Vagina (tissue), 2 donors: ENCODE measurements around the gene KAZALD1. TPM values are rescaled to one million over a fixed set of nuclear protein-coding genes. Genes with fewer than 3 reads are reported as not detected.

Experiments
- DNase-seq, 2 donors: peaks; one replicate each; pipeline ENCODE4 v3.0.0-alpha.2; 2017; ENCODE audit errors: extremely low spot score in 2 of 2
- H3K27ac ChIP-seq: fragments of 200-600 bp; sonication (generic); one replicate; pipeline ENCODE4 v1.5.1; 2019
- H3K27me3 ChIP-seq: fragments of 200-600 bp; sonication (generic); one replicate; pipeline ENCODE4 v1.5.1; 2019
- H3K36me3 ChIP-seq, 2 donors: fragments of 200-600 bp; sonication (generic); one replicate each; pipeline ENCODE4 v1.5.1; 2017 to 2019
- H3K4me1 ChIP-seq: fragments of 200-600 bp; sonication (generic); one replicate; pipeline ENCODE4 v1.5.1; 2019
- H3K4me3 ChIP-seq, 2 donors: fragments of 200-600 bp; sonication (generic); 1 replicate in 1 of 2; 2 replicates in 1 of 2; pipeline ENCODE4 v1.5.1; 2016 to 2019
- H3K9me3 ChIP-seq: fragments of 200-600 bp; sonication (generic); one replicate; pipeline ENCODE4 v1.5.1; 2019
- CTCF ChIP-seq, 3 experiments: fragments of 450-650 bp in 2 of 3; fragments of 200-600 bp in 1 of 3; sonication (generic) in 1 of 3; IDR thresholded peaks; one replicate each; pipeline ENCODE4 v1.5.1; 2017 to 2019; ENCODE audit warnings: antibody characterized with exemption in 3 of 3, mild to moderate bottlenecking in 2 of 3, moderate library complexity in 2 of 3
- POLR2A ChIP-seq, 2 donors: fragments of 450-650 bp; IDR thresholded peaks; one replicate each; pipeline ENCODE4 v1.6.1; 2017; ENCODE audit warnings: antibody characterized with exemption in 2 of 2, mild to moderate bottlenecking in 2 of 2, moderate library complexity in 2 of 2
- POLR2AphosphoS5 ChIP-seq, 2 donors: sonication (generic); formaldehyde crosslinking; IDR thresholded peaks; one replicate each; pipeline ENCODE4 v1.9.0; 2017; ENCODE audit warnings: antibody characterized with exemption in 2 of 2, mild to moderate bottlenecking in 2 of 2, low read depth in 1 of 2; ENCODE audit not compliant: insufficient read depth in 1 of 2
- intact Hi-C: fragments of 100-400 bp; cut with DNase I; formaldehyde crosslinking; loops from one replicate; pipeline ENCODE4 v1.15.1; 2023
- total RNA-seq: library from RNA; depleted of rRNA; stranded (reverse); fragments of >200 nt; gene quantifications from one replicate; pipeline ENCODE4 v1.2.3, GENCODE V29; 2016

The KAZALD1 gene
- total RNA-seq, 1 donor from 2014 or later, result 4.2 TPM

GRCh38 chr10:101015582-101015973 lies 46.2 kb upstream of the KAZALD1 start:
- Histone ChIP-seq H3K36me3 (no peaks in the 10 kb centered on the region), H3K4me3 (no peak overlapping the region), H3K4me1 (peaks cover 18% of the 10 kb centered on the region), H3K27ac (no peak overlapping the region), H3K27me3 (no peaks in the 10 kb centered on the region), H3K9me3 (no peaks in the 10 kb centered on the region)
- intact Hi-C loops, result no loop called here
- TF ChIP-seq POLR2A (IDR thresholded peaks at IDR 0.05) (no peak), CTCF (IDR thresholded peaks at IDR 0.05) (no peak)
- DNase-seq, result no peak

GRCh38 chr10:101016814-101017213 lies 45.0 kb upstream of the KAZALD1 start:
- Histone ChIP-seq H3K4me1 (peaks cover 18% of the 10 kb centered on the region), H3K9me3 (no peaks in the 10 kb centered on the region), H3K27me3 (no peaks in the 10 kb centered on the region), H3K36me3 (no peaks in the 10 kb centered on the region), H3K4me3 (no peak overlapping the region), H3K27ac (no peak overlapping the region)
- no peak for DNase-seq
- intact Hi-C loops, result no loop called here
- TF ChIP-seq POLR2A (IDR thresholded peaks at IDR 0.05), result no peak
- no peak for TF ChIP-seq CTCF (IDR thresholded peaks at IDR 0.05)
- TF ChIP-seq POLR2AphosphoS5 (IDR thresholded peaks at IDR 0.05; ENCODE audit: insufficient read depth in 1 of 2, low read depth in 1 of 2), result no peak

GRCh38 chr10:101018118-101018599 lies 43.6 kb upstream of the KAZALD1 start:
- intact Hi-C loops, result no loop called here
- no peak for DNase-seq
- Histone ChIP-seq H3K4me1 (peaks cover 11% of the 10 kb centered on the region), H3K27ac (no peak overlapping the region), H3K4me3 (no peak overlapping the region), H3K27me3 (no peaks in the 10 kb centered on the region), H3K36me3 (no peaks in the 10 kb centered on the region), H3K9me3 (no peaks in the 10 kb centered on the region)
- no peak for TF ChIP-seq POLR2AphosphoS5 (IDR thresholded peaks at IDR 0.05; ENCODE audit: insufficient read depth in 1 of 2, low read depth in 1 of 2)
- no peak for TF ChIP-seq CTCF (IDR thresholded peaks at IDR 0.05)

GRCh38 chr10:101018600-101019439 lies 43.0 kb upstream of the KAZALD1 start:
- peak in 2 of 3 experiments; percentile 30 to 36 for TF ChIP-seq CTCF (IDR thresholded peaks at IDR 0.05)
- no peak for TF ChIP-seq POLR2A (IDR thresholded peaks at IDR 0.05)
- no peak for TF ChIP-seq POLR2AphosphoS5 (IDR thresholded peaks at IDR 0.05; ENCODE audit: insufficient read depth in 1 of 2, low read depth in 1 of 2)
- Histone ChIP-seq H3K4me3 (no peak overlapping the region), H3K36me3 (no peaks in the 10 kb centered on the region), H3K4me1 (peaks cover 7% of the 10 kb centered on the region), H3K9me3 (no peaks in the 10 kb centered on the region), H3K27ac (no peak overlapping the region), H3K27me3 (no peaks in the 10 kb centered on the region)
- intact Hi-C loops, result no loop called here
- DNase-seq, result no peak

GRCh38 chr10:101019440-101019703 lies 42.4 kb upstream of the KAZALD1 start:
- Histone ChIP-seq H3K27ac (no peak overlapping the region), H3K4me3 (no peak overlapping the region), H3K4me1 (peaks cover 7% of the 10 kb centered on the region), H3K27me3 (no peaks in the 10 kb centered on the region), H3K9me3 (no peaks in the 10 kb centered on the region), H3K36me3 (no peaks in the 10 kb centered on the region)
- DNase-seq, result no peak
- intact Hi-C loops, result no loop called here
- no peak for TF ChIP-seq POLR2AphosphoS5 (IDR thresholded peaks at IDR 0.05; ENCODE audit: insufficient read depth in 1 of 2, low read depth in 1 of 2)
- TF ChIP-seq CTCF (IDR thresholded peaks at IDR 0.05), result no peak
